HFFc6 (cell line): ENCODE results near the gene GHRHR. TPM values are rescaled to one million over a fixed set of nuclear protein-coding genes. Genes with fewer than 3 reads are reported as not detected.

Experiments
- DNase-seq: peaks from one replicate; pipeline ENCODE4 v3.0.0-alpha.2; 2018
- H3K27ac Mint-ChIP-seq: 2 replicates; pipeline ENCODE4 v1.8.0; 2020; ENCODE audit warnings: mild to moderate bottlenecking, mixed read lengths
- H3K27me3 Mint-ChIP-seq: 2 replicates; pipeline ENCODE4 v1.8.0; 2021; ENCODE audit warnings: mild to moderate bottlenecking, moderate library complexity, mixed read lengths; ENCODE audit not compliant: insufficient read depth
- H3K36me3 Mint-ChIP-seq: 2 replicates; pipeline ENCODE4 v1.8.0; 2021; ENCODE audit warnings: low read depth, mixed read lengths
- H3K4me1 Mint-ChIP-seq: 2 replicates; pipeline ENCODE4 v1.8.0; 2020; ENCODE audit warnings: low read depth, mixed read lengths
- H3K4me3 Mint-ChIP-seq: 2 replicates; pipeline ENCODE4 v1.8.0; 2020; ENCODE audit warnings: mild to moderate bottlenecking, moderate library complexity, mixed read lengths
- H3K9me3 Mint-ChIP-seq: 2 replicates; pipeline ENCODE4 v1.8.0; 2020; ENCODE audit warnings: mild to moderate bottlenecking, mixed read lengths
- CTCF ChIP-seq: fragments of 200-600 bp; sonication (generic); IDR thresholded peaks from 2 replicates; pipeline ENCODE4 v1.5.0; 2021; ENCODE audit warnings: antibody characterized with exemption, mild to moderate bottlenecking
- total RNA-seq, 6 experiments: library from RNA; stranded (reverse); fragmentation: NEBNext Ultra II Directional; extraction: Animal tissue kit (Norgen Biotek cat#: 25700); gene quantifications; 2 replicates in 1 of 6; 3 replicates in 5 of 6; pipeline ENCODE4 v1.2.3, GENCODE V29; 2021

GHRHR gene
- total RNA-seq, 6 experiments from 2014 or later = not detected

- no peak overlapping the region for H3K27ac Mint-ChIP-seq
- H3K4me3 Mint-ChIP-seq = no peak overlapping the region
- no peak for TF ChIP-seq CTCF
- no peak for DNase-seq
- peaks cover 19% of the 10 kb centered on the region for H3K27me3 Mint-ChIP-seq
- peaks cover 11% of the 10 kb centered on the region for H3K4me1 Mint-ChIP-seq
- no peaks in the 10 kb centered on the region for H3K36me3 Mint-ChIP-seq
- no peaks in the 10 kb centered on the region for H3K9me3 Mint-ChIP-seq
These were observed 40.6 kb downstream of the GHRHR start for GRCh38 chr7:31004393-31004792.

GRCh38 chr7:31006857-31007256, 43.1 kb downstream of the GHRHR start:
- H3K27ac Mint-ChIP-seq = no peak overlapping the region
- H3K9me3 Mint-ChIP-seq = peaks cover 7% of the 10 kb centered on the region
- H3K4me3 Mint-ChIP-seq = no peak overlapping the region
- no peak for TF ChIP-seq CTCF
- peaks cover 7% of the 10 kb centered on the region for H3K4me1 Mint-ChIP-seq
- no peak for DNase-seq
- peaks cover 23% of the 10 kb centered on the region for H3K27me3 Mint-ChIP-seq
- H3K36me3 Mint-ChIP-seq = no peaks in the 10 kb centered on the region

- Mint-ChIP-seq H3K9me3 (peaks cover 7% of the 10 kb centered on the region), H3K36me3 (no peaks in the 10 kb centered on the region), H3K27me3 (peaks cover 23% of the 10 kb centered on the region), H3K27ac (no peak overlapping the region), H3K4me1 (no peaks in the 10 kb centered on the region), H3K4me3 (no peak overlapping the region)
- TF ChIP-seq CTCF = no peak
- no peak for DNase-seq
These were observed 43.9 kb downstream of the GHRHR start for GRCh38 chr7:31007634-31008033.

- TF ChIP-seq CTCF = no peak
- DNase-seq = no peak
- Mint-ChIP-seq H3K4me1 (no peaks in the 10 kb centered on the region), H3K27ac (no peak overlapping the region), H3K27me3 (peaks cover 25% of the 10 kb centered on the region), H3K4me3 (no peak overlapping the region), H3K36me3 (no peaks in the 10 kb centered on the region), H3K9me3 (peaks cover 7% of the 10 kb centered on the region)
These were observed 51.1 kb downstream of the GHRHR start for GRCh38 chr7:31014826-31015225.

- no peaks in the 10 kb centered on the region for H3K4me1 Mint-ChIP-seq
- TF ChIP-seq CTCF = no peak
- H3K36me3 Mint-ChIP-seq = no peaks in the 10 kb centered on the region
- no peak overlapping the region for H3K4me3 Mint-ChIP-seq
- no peak for DNase-seq
- H3K27ac Mint-ChIP-seq = no peak overlapping the region
- H3K9me3 Mint-ChIP-seq = no peaks in the 10 kb centered on the region
- H3K27me3 Mint-ChIP-seq = peaks cover 19% of the 10 kb centered on the region
These were observed 53.4 kb downstream of the GHRHR start for GRCh38 chr7:31017032-31017675.
